ENCODE measurements around the gene WBP11. TPM values are rescaled to one million over a fixed set of nuclear protein-coding genes. Genes with fewer than 3 reads are reported as not detected.

The WBP11 gene
- total and polyA plus RNA-seq, 4 donors = 9.9 to 16.6 (median 12.2) TPM

DNA sequence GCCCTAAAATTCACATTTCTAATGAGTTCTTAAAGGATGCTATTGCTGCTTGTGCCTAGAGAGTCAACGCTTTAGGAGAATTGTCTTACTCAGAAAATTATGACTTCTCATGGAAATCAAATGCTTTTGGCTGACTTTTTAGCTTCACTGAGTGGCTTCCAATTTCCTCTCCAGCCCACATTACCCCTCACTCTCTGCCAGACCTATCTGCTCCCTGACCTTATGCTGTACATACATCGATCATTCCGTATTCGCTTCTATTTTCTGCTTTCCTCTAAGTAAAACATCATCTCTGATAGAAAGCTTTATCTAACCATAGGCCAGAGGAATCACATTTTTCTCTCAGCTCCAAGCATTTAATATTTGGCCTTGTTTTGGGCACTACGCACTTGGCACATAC lies 23.2 kb upstream of the WBP11 start:
- no peak for DNase-seq (ENCODE audit: low spot score)
- Histone ChIP-seq H3K9me3 (ENCODE audit: control insufficient read depth in 4 of 4, low read length in 3 of 4) (no peaks in the 10 kb centered on the region), H3K27me3 (ENCODE audit: control insufficient read depth in 4 of 4, insufficient read depth in 4 of 4, low read length in 3 of 4) (no peaks in the 10 kb centered on the region), H3K27ac (ENCODE audit: low read depth in 1 of 2, low read length in 2 of 2) (no peak overlapping the region), H3K36me3 (ENCODE audit: control insufficient read depth in 4 of 4, insufficient read depth in 3 of 4, low read depth in 1 of 4, low read length in 3 of 4) (peaks cover 0 to 2% (median 0%) of the 10 kb centered on the region in 4 donors), H3K4me3 (ENCODE audit: low read depth in 1 of 3, low read length in 3 of 3) (no peak overlapping the region), H3K9ac (ENCODE audit: low read depth in 1 of 2, low read length in 2 of 2) (no peak overlapping the region), H3K4me1 (ENCODE audit: control insufficient read depth in 4 of 4, insufficient read depth in 4 of 4, low read length in 3 of 4) (peaks cover 0 to 2% (median 1%) of the 10 kb centered on the region in 4 donors)
- WGBS = 85% methylated on average over 5 of the region's 5 CpGs
- TF ChIP-seq TAF1 (conservative IDR thresholded peaks at IDR 0.05) (no peak), RXRA (IDR thresholded peaks at IDR 0.05) (no peak), YY1 (IDR thresholded peaks at IDR 0.05) (no peak), HNF4A (conservative IDR thresholded peaks at IDR 0.05) (no peak), SP1 (IDR thresholded peaks at IDR 0.05) (no peak), RAD21 (IDR thresholded peaks at IDR 0.05) (no peak), NR2F2 (IDR thresholded peaks at IDR 0.05) (no peak), EGR1 (IDR thresholded peaks at IDR 0.05; ENCODE audit: low read depth in 2 of 2) (no peak), JUND (IDR thresholded peaks at IDR 0.05) (no peak), HNF4G (IDR thresholded peaks at IDR 0.05) (no peak), FOXA1 (IDR thresholded peaks at IDR 0.05) (no peak), GABPA (IDR thresholded peaks at IDR 0.05 in 1 of 2, conservative IDR thresholded peaks at IDR 0.05 in 1 of 2) (no peak), FOXA2 (IDR thresholded peaks at IDR 0.05) (no peak), ATF3 (IDR thresholded peaks at IDR 0.05) (no peak), ZBTB33 (IDR thresholded peaks at IDR 0.05) (no peak)
- TF ChIP-seq, protein P1, sequence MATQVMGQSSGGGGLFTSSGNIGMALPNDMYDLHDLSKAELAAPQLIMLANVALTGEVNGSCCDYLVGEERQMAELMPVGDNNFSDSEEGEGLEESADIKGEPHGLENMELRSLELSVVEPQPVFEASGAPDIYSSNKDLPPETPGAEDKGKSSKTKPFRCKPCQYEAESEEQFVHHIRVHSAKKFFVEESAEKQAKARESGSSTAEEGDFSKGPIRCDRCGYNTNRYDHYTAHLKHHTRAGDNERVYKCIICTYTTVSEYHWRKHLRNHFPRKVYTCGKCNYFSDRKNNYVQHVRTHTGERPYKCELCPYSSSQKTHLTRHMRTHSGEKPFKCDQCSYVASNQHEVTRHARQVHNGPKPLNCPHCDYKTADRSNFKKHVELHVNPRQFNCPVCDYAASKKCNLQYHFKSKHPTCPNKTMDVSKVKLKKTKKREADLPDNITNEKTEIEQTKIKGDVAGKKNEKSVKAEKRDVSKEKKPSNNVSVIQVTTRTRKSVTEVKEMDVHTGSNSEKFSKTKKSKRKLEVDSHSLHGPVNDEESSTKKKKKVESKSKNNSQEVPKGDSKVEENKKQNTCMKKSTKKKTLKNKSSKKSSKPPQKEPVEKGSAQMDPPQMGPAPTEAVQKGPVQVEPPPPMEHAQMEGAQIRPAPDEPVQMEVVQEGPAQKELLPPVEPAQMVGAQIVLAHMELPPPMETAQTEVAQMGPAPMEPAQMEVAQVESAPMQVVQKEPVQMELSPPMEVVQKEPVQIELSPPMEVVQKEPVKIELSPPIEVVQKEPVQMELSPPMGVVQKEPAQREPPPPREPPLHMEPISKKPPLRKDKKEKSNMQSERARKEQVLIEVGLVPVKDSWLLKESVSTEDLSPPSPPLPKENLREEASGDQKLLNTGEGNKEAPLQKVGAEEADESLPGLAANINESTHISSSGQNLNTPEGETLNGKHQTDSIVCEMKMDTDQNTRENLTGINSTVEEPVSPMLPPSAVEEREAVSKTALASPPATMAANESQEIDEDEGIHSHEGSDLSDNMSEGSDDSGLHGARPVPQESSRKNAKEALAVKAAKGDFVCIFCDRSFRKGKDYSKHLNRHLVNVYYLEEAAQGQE (IDR thresholded peaks at IDR 0.05) = no peak
- TF ChIP-seq, protein P2, sequence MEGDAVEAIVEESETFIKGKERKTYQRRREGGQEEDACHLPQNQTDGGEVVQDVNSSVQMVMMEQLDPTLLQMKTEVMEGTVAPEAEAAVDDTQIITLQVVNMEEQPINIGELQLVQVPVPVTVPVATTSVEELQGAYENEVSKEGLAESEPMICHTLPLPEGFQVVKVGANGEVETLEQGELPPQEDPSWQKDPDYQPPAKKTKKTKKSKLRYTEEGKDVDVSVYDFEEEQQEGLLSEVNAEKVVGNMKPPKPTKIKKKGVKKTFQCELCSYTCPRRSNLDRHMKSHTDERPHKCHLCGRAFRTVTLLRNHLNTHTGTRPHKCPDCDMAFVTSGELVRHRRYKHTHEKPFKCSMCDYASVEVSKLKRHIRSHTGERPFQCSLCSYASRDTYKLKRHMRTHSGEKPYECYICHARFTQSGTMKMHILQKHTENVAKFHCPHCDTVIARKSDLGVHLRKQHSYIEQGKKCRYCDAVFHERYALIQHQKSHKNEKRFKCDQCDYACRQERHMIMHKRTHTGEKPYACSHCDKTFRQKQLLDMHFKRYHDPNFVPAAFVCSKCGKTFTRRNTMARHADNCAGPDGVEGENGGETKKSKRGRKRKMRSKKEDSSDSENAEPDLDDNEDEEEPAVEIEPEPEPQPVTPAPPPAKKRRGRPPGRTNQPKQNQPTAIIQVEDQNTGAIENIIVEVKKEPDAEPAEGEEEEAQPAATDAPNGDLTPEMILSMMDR (IDR thresholded peaks at IDR 0.05; ENCODE audit: low read depth, low read length, missing input control) = no peak
- TF ChIP-seq, protein P3, sequence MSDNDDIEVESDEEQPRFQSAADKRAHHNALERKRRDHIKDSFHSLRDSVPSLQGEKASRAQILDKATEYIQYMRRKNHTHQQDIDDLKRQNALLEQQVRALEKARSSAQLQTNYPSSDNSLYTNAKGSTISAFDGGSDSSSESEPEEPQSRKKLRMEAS (IDR thresholded peaks at IDR 0.05) = no peak
